ENCODE measurements around the gene BCL2A1. TPM values are rescaled to one million over a fixed set of nuclear protein-coding genes. Genes with fewer than 3 reads are reported as not detected.
"Not testable (repeated sequence)": the region's sequence is repeated elsewhere in the genome, so short reads cannot be mapped to it uniquely, and the experiment has no call there.

The BCL2A1 gene
- total and polyA plus RNA-seq, 2 donors = 1.8 to 2.3 TPM

DNA sequence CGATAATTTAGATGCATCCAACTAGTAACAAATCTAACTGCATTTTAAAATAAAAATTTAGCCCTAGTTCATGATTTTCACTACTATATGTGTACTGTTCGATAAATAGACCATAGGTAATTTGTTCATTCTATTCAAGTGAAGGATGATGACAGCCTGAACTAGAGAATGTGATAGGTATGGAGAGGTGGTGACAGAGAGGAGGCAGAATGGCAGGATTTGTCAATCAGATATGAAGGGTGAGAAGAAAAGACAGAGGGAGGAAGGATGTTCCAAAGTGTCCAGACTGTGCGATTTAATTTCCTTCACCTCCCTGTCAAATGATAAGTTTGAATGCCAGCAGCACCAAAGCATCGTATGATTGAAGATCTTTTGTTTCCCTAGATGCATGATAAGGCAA is 31.6 kb downstream of the BCL2A1 start:
- Histone ChIP-seq H3K4me3 (ENCODE audit: low read depth, low read length) (no peak overlapping the region), H3K27ac (ENCODE audit: low read depth) (no peak overlapping the region), H3K4me1 (ENCODE audit: insufficient read depth) (no peaks in the 10 kb centered on the region), H3K36me3 (ENCODE audit: insufficient read depth) (no peaks in the 10 kb centered on the region)
- 84% methylated on average over 4 of the region's 4 CpGs for WGBS
- DNase-seq (ENCODE audit: extremely low spot score) = no peak

GRCh38 chr15:79938143-79938542 is 32.9 kb downstream of the BCL2A1 start:
- 73% methylated on average over 1 of the region's 1 CpG for WGBS
- Histone ChIP-seq H3K4me3 (ENCODE audit: low read depth, low read length) (no peak overlapping the region), H3K4me1 (ENCODE audit: insufficient read depth) (no peaks in the 10 kb centered on the region), H3K27ac (ENCODE audit: low read depth) (no peak overlapping the region), H3K36me3 (ENCODE audit: insufficient read depth) (no peaks in the 10 kb centered on the region)
- DNase-seq (ENCODE audit: extremely low spot score) = no peak

DNA sequence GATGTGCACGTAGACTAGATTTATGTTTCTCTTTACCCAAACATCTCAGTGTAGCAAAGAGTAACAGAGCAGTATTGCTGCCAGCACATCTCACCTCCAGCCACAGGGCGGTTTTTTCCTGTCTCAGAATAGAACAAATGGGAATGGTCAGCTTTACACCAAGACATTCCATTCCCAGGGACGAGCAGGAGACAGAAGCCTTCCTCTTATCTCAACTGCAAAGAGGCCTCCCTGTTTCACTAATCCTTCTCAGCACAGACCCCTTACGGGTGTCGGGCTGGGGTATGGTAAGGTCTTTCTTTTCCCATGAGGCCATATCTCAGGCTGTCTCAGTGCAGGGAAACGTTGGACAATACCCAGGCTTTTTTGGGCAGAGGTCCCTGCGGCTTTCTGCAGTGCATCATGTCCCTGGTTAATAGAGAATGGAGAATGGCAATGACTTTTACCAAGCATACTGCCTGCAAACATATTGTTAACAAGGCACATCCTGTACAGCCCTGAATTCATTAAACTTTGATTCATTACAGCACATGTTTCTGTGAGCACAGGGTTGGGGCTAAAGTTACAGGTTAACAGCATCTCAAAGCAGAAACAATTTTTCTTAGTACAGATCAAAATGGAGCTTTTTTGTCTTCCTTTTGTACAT is 35.3 kb downstream of the BCL2A1 start:
- not testable (repeated sequence) for H3K36me3 ChIP-seq (ENCODE audit: insufficient read depth); H3K4me3 ChIP-seq (ENCODE audit: low read depth, low read length); H3K27ac ChIP-seq (ENCODE audit: low read depth); H3K4me1 ChIP-seq (ENCODE audit: insufficient read depth); DNase-seq (ENCODE audit: extremely low spot score)
- 25% methylated on average over 7 of the region's 7 CpGs for WGBS

DNA sequence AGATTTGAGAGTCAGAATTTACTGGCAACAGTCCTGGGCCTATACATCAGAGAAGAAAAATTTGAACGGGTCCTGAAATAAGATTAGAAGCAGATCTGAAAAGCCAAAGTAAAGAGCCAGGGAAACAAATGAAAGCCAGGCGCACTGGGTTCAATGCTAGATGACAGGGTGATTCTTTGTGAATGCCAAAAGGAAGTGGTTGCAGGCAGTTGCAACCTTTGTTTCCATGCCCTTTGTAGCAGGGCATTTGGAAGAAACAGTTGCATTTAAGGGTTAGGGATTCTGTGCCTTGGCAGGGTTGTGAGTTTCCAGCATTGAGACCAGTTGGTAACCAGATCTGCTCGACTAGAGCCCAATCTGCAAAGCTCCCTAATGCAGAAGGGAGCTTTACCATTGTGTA is 37.8 kb downstream of the BCL2A1 start:
- Histone ChIP-seq H3K4me1 (ENCODE audit: insufficient read depth) (no peaks in the 10 kb centered on the region), H3K36me3 (ENCODE audit: insufficient read depth) (no peaks in the 10 kb centered on the region), H3K4me3 (ENCODE audit: low read depth, low read length) (no peak overlapping the region), H3K27ac (ENCODE audit: low read depth) (no peak overlapping the region)
- DNase-seq (ENCODE audit: extremely low spot score) = no peak
- WGBS = 48% methylated on average over 3 of the region's 3 CpGs

- no peaks in the 10 kb centered on the region for H3K4me1 ChIP-seq (ENCODE audit: insufficient read depth)
- DNase-seq (ENCODE audit: extremely low spot score) = no peak
- H3K27ac ChIP-seq (ENCODE audit: low read depth) = no peak overlapping the region
- no peak overlapping the region for H3K4me3 ChIP-seq (ENCODE audit: low read depth, low read length)
- no peaks in the 10 kb centered on the region for H3K36me3 ChIP-seq (ENCODE audit: insufficient read depth)
- WGBS = 64% methylated on average over 5 of the region's 5 CpGs
These were observed 38.5 kb downstream of the BCL2A1 start for GRCh38 chr15:79932447-79932846.

GRCh38 chr15:79930516-79930915 is 40.5 kb downstream of the BCL2A1 start:
- no peak overlapping the region for H3K4me3 ChIP-seq (ENCODE audit: low read depth, low read length)
- 73% methylated on average over 5 of the region's 5 CpGs for WGBS
- no peaks in the 10 kb centered on the region for H3K36me3 ChIP-seq (ENCODE audit: insufficient read depth)
- H3K4me1 ChIP-seq (ENCODE audit: insufficient read depth) = no peaks in the 10 kb centered on the region
- H3K27ac ChIP-seq (ENCODE audit: low read depth) = no peak overlapping the region
- DNase-seq (ENCODE audit: extremely low spot score) = no peak

DNA sequence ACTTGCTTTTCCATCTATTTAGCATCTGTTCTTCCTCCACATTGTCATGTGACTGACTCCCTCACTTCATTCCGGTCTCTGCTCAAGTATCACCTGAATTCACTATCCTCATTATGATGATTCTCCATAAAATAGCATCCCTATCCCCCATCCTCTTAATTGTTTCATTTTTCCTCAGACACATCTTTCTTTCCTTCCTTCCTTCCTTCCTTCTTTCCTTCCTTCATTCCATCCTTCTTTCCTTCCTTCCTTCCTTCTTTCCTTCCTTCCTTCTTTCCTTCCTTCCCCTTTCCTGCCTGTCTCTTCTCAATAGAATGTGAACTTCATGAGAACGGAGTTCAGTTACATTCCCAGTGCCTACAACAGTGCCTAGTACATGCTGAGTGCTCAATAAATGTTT is 41.6 kb downstream of the BCL2A1 start:
- no peak for DNase-seq (ENCODE audit: extremely low spot score)
- Histone ChIP-seq H3K27ac (ENCODE audit: low read depth) (no peak overlapping the region), H3K36me3 (ENCODE audit: insufficient read depth) (no peaks in the 10 kb centered on the region), H3K4me1 (ENCODE audit: insufficient read depth) (no peaks in the 10 kb centered on the region), H3K4me3 (ENCODE audit: low read depth, low read length) (no peak overlapping the region)
- 79% methylated on average over 2 of the region's 2 CpGs for WGBS

DNA sequence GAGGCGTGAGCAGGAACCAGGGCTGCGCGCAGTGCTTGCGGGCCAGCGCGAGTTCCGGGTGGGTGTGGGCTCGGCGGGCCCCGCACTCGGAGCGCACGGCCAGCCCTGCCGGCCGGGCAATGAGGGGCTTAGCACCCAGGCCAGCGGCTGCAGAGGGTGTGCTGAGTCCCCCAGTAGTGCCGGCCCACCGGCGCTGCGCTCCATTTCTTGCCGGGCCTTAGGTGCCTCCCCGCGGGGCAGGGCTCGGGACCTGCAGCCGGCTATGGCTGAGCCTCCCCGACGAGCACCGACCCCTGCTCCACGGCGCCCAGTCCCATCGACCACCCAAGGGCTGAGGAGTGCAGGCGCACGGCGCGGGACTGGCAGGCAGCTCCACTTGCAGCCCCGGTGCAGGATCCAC is 44.9 kb downstream of the BCL2A1 start:
- not testable (repeated sequence) for H3K36me3 ChIP-seq (ENCODE audit: insufficient read depth); H3K4me3 ChIP-seq (ENCODE audit: low read depth, low read length); DNase-seq (ENCODE audit: extremely low spot score); H3K4me1 ChIP-seq (ENCODE audit: insufficient read depth); H3K27ac ChIP-seq (ENCODE audit: low read depth)
- WGBS = 99% methylated on average over 36 of the region's 36 CpGs

GRCh38 chr15:79924379-79924778 is 46.6 kb downstream of the BCL2A1 start:
- 92% methylated on average over 24 of the region's 24 CpGs for WGBS
- Histone ChIP-seq H3K4me1 (ENCODE audit: insufficient read depth) (no peaks in the 10 kb centered on the region), H3K36me3 (ENCODE audit: insufficient read depth) (no peaks in the 10 kb centered on the region), H3K27ac (ENCODE audit: low read depth) (no peak overlapping the region), H3K4me3 (ENCODE audit: low read depth, low read length) (peak overlapping the region; percentile 90)
- DNase-seq (ENCODE audit: extremely low spot score) = no peak

GRCh38 chr15:79923515-79924169 is 47.4 kb downstream of the BCL2A1 start:
- DNase-seq (ENCODE audit: extremely low spot score) = peak; percentile 88
- no peaks in the 10 kb centered on the region for H3K36me3 ChIP-seq (ENCODE audit: insufficient read depth)
- H3K4me1 ChIP-seq (ENCODE audit: insufficient read depth) = no peaks in the 10 kb centered on the region
- WGBS = under 1% methylated on average over 68 of the region's 68 CpGs
- H3K4me3 ChIP-seq (ENCODE audit: low read depth, low read length) = peak overlapping the region; percentile 90
- H3K27ac ChIP-seq (ENCODE audit: low read depth) = peak overlapping the region; percentile 91

- WGBS = under 1% methylated on average over 51 of the region's 51 CpGs
- H3K36me3 ChIP-seq (ENCODE audit: insufficient read depth) = no peaks in the 10 kb centered on the region
- no peaks in the 10 kb centered on the region for H3K4me1 ChIP-seq (ENCODE audit: insufficient read depth)
- H3K4me3 ChIP-seq (ENCODE audit: low read depth, low read length) = peak overlapping the region; percentile 90
- DNase-seq (ENCODE audit: extremely low spot score) = peak; percentile 23
- H3K27ac ChIP-seq (ENCODE audit: low read depth) = peak overlapping the region; percentile 91
These were observed 47.9 kb downstream of the BCL2A1 start for GRCh38 chr15:79923079-79923514.

DNA sequence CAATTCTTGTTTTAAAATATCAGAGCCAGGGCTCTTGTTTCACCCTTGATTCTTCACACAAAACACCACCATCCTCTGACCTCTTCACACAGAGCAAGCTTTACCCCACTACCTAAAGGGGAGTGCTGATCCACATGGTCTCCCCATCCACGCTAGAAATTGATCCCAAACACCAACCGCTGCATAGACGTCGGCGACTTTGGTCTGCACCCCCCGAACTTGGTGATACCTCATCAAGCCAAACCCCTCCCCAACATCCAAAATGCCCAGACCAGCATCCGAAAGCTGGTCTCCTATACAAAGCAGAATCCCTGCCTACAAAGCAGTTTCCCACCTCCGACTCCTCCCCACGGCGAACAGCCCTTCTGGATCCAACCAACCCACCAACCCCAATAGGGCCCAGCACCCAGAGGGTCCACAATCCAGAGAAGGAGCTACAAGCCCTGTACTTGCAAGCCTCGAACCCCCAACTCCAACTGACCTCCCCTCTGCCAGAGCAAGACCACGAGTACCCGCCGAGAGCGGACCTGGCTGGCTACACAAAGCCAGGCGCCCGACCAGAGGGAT is 48.4 kb downstream of the BCL2A1 start:
- Histone ChIP-seq H3K36me3 (ENCODE audit: insufficient read depth) (no peaks in the 10 kb centered on the region), H3K4me1 (ENCODE audit: insufficient read depth) (no peaks in the 10 kb centered on the region), H3K4me3 (ENCODE audit: low read depth, low read length) (peak overlapping the region; percentile 90), H3K27ac (ENCODE audit: low read depth) (peak overlapping the region; percentile 91)
- WGBS = 16% methylated on average over 17 of the region's 17 CpGs
- DNase-seq (ENCODE audit: extremely low spot score) = no peak

GRCh38 chr15:79919749-79920511 is 51.1 kb downstream of the BCL2A1 start:
- 99% methylated on average over 12 of the region's 12 CpGs for WGBS
- H3K27ac ChIP-seq (ENCODE audit: low read depth) = no peak overlapping the region
- no peaks in the 10 kb centered on the region for H3K36me3 ChIP-seq (ENCODE audit: insufficient read depth)
- no peak for DNase-seq (ENCODE audit: extremely low spot score)
- H3K4me1 ChIP-seq (ENCODE audit: insufficient read depth) = no peaks in the 10 kb centered on the region
- no peak overlapping the region for H3K4me3 ChIP-seq (ENCODE audit: low read depth, low read length)
